ENCODE results near the gene STK39.

STK39 gene

GRCh38 chr2:168029071-168029470 lies 218.3 kb downstream of the STK39 start:
- no peak for TF ChIP-seq CTCF (IDR thresholded peaks at IDR 0.05; ENCODE audit: borderline replicate concordance, insufficient read depth, low read depth, low read length)
- no peak overlapping the region for H3K4me3 ChIP-seq (ENCODE audit: low read depth, low read length)

GRCh38 chr2:168028362-168028761 lies 219.0 kb downstream of the STK39 start:
- no peak for TF ChIP-seq CTCF (IDR thresholded peaks at IDR 0.05; ENCODE audit: borderline replicate concordance, insufficient read depth, low read depth, low read length)
- H3K4me3 ChIP-seq (ENCODE audit: low read depth, low read length), result no peak overlapping the region

- no peak for TF ChIP-seq CTCF (IDR thresholded peaks at IDR 0.05; ENCODE audit: borderline replicate concordance, insufficient read depth, low read depth, low read length)
- no peak overlapping the region for H3K4me3 ChIP-seq (ENCODE audit: low read depth, low read length)
Observed at GRCh38 chr2:168025487-168026202, 221.8 kb downstream of the STK39 start.

- TF ChIP-seq CTCF (IDR thresholded peaks at IDR 0.05; ENCODE audit: borderline replicate concordance, insufficient read depth, low read depth, low read length), result no peak
- H3K4me3 ChIP-seq (ENCODE audit: low read depth, low read length), result no peak overlapping the region
Observed at GRCh38 chr2:168024459-168024858, 222.9 kb downstream of the STK39 start.

GRCh38 chr2:168021800-168022587 lies 225.4 kb downstream of the STK39 start:
- TF ChIP-seq CTCF (IDR thresholded peaks at IDR 0.05; ENCODE audit: borderline replicate concordance, insufficient read depth, low read depth, low read length), result no peak
- H3K4me3 ChIP-seq (ENCODE audit: low read depth, low read length), result no peak overlapping the region

- H3K4me3 ChIP-seq (ENCODE audit: low read depth, low read length), result no peak overlapping the region
- no peak for TF ChIP-seq CTCF (IDR thresholded peaks at IDR 0.05; ENCODE audit: borderline replicate concordance, insufficient read depth, low read depth, low read length)
Observed at GRCh38 chr2:168015274-168015953, 232.0 kb downstream of the STK39 start.
